Raji (cell line): ENCODE measurements around the gene ACTL6B.

Experiments
- POLR2A ChIP-seq: IDR thresholded peaks from 2 replicates; pipeline ENCODE4 v1.6.1; 2011; ENCODE audit warnings: low read depth, low read length, control low read depth; ENCODE audit not compliant: insufficient read depth

ACTL6B gene

DNA sequence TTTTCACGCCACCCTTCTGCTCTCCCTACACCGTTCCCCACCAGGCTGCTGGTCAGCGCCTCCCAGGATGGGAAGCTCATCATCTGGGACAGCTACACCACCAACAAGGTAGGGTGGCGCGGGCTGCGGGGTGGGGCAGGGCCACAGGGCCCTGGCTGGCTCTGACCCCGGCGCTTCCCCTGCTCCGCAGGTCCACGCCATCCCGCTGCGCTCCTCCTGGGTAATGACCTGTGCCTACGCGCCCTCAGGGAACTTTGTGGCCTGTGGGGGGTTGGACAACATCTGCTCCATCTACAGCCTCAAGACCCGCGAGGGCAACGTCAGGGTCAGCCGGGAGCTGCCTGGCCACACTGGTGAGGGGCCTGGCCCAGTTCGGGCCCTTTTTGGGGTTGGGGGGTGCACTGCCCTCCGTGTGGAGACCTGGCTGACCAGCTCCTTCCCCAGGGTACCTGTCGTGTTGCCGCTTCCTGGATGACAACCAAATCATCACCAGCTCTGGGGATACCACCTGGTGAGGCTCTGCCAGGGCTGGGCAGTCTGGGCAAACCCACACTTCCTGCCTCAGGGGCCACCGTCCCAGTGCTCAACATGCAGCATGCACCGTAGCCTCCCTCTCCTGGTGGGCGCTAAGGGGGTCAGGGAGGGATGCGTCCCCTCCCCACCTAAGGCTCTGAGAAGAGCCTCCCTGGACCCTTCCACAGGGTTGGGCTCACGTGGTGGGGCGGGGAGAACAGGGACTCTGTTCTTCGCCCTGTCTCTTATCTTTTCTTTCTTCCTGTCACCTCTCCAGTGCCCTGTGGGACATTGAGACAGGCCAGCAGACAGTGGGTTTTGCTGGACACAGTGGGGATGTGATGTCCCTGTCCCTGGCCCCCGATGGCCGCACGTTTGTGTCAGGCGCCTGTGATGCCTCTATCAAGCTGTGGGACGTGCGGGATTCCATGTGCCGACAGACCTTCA lies 21.3 kb upstream of the ACTL6B start:
- TF ChIP-seq POLR2A = no peak

- no peak for TF ChIP-seq POLR2A
Observed at GRCh38 chr7:100676501-100677306, 20.5 kb upstream of the ACTL6B start.

- peak; percentile 47; the same call in 1 of the 2 replicates for TF ChIP-seq POLR2A
Observed at GRCh38 chr7:100675581-100676350, 19.5 kb upstream of the ACTL6B start.

- TF ChIP-seq POLR2A = no peak
Observed at GRCh38 chr7:100675105-100675451, 18.8 kb upstream of the ACTL6B start.

GRCh38 chr7:100674411-100675104 lies 18.3 kb upstream of the ACTL6B start:
- no peak for TF ChIP-seq POLR2A

DNA sequence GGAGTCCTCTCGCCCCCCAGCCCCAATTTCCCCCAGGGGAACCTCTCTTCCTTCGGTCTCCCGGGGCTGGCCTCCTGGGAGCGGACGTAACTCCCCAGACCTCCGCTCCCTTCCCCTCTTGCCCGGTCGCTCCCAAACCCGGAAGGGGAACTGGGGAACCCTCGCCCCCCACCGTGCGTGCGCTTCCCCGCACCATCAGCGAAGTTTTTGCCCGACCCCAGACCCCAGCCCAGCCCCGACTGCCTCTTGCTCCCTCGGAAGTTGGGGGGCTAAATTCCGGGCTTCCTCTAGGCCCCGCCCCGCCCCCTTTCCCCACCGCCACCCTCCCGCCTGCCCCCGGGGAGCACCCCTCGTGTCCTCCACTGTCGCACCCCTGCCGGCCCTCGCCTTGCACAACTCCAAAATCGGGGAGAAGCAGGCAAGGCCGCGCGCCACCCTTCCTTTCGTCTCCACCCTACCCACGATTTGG lies 17.7 kb upstream of the ACTL6B start:
- TF ChIP-seq POLR2A = 0 out of 2 replicates have a peak, but pooled peaks have one; percentile 41

GRCh38 chr7:100673302-100673941 lies 17.2 kb upstream of the ACTL6B start, which contains the start of gene GNB2:
TSS of gene GNB2 (plus strand) at chr7:100673740. CDS start at chr7:100676266, 2,526 bp downstream.
- peak; percentile 51 for TF ChIP-seq POLR2A

GRCh38 chr7:100671353-100672327 lies 15.4 kb upstream of the ACTL6B start:
- no peak for TF ChIP-seq POLR2A

DNA sequence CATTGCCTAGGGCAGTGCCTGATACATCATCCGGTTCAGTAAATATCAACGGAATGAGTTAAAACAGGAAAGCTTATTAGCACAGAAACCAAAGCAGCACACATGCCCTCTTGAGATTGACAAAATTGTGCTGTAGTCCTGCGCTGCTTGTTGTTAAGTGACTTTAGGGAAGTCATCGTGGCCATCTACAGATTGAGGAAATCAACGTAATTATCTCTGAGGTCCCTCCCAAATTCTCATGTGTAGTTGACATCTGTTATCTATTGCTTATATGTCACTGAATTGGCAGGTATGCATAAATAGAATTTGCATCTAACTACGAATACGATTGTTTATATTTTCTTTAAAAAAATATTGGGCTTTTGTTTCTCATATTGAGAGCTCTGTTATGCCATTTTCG lies 13.8 kb upstream of the ACTL6B start:
- no peak for TF ChIP-seq POLR2A

DNA sequence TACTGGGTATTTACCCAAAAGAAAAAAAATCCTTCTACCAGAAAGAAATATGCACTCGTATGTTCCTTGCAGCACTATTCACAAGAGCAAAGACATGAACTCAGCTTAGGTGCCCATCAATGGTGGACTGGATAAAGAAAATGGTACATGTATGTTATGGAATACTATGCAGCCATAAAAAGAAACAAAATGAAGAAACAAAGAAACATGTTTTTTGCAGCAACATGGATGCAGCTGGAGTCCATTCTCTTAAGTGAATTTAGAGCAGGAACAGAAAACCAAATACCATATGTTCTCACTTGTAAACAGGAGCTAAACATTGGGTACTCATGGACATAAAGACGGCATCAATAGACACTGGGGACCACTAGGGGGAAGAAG lies 11.8 kb upstream of the ACTL6B start:
- TF ChIP-seq POLR2A = no peak

DNA sequence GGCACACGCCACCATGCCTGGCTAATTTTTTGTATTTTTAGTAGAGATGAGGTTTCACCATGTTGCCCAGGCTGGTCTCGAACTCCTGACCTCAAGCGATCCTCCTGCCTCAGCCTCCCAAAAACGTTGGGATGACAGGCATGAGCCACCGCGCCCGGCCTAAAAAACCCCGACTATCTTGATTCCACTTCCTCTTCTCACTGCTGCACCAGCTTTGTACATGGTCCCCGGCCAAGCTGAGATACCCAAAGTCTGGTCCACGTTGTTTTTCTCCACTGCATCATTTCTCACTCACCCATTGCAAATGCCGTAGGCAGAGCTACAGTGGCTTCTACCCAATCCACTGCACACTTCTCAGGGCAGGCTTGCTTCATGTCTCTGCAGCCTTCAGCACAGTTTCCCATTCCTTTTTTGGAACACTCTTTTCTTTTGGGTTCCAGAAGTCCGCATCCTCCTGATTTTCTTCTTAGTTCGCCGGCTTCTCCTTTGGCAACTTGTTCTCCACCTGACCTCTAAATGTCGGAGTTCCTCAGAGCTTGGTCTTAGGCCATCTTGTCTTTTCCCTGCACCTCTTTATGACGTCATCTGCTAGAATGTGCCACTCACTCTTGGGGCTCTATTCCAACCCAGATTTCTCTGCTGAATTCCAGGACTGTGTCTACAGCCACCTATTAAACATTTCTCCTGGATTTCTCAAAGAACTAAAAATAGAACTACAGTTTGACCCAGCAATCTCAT lies 11.3 kb upstream of the ACTL6B start:
- TF ChIP-seq POLR2A = no peak

DNA sequence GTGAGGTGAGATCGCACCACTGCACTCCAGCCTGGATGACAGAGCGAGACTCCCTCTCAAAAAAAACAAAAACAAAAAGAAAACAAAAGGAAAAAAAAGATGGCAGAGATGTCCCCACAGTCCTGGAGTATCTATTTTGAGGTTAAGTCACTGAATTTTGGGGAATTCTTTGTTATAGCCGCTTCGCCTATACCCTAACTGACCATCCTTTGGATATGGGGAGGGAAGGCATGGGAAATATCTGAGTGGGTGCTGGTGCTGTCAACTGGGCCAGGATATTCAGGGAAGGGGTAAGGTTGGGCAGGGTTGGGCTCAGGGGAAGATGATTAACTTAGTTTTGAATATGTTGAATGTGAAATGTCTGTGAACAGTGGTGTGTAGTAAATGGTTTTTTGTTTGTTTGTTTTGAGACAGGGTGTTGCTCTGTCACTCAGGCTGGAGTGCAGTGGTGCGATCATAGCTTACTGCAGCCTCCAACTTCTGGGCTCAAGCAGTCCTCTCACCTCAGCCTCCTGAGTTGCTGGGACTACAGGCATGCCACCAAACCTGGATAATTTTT lies 9.0 kb upstream of the ACTL6B start:
- no peak for TF ChIP-seq POLR2A
